SK-N-MC (cell line): Measurements from ENCODE around the gene BOLL.
"Not testable (repeated sequence)": the region's sequence is repeated elsewhere in the genome, so short reads cannot be mapped to it uniquely, and the experiment has no call there.

Experiments
- EZH2 ChIP-seq: fragments of 200-600 bp; sonication (generic); IDR thresholded peaks from one replicate; pipeline ENCODE4 v1.6.1; 2017; ENCODE audit warnings: antibody characterized with exemption
- FOXP2 ChIP-seq: optimal IDR thresholded peaks from 2 replicates; pipeline ENCODE3; 2011; ENCODE audit warnings: mild to moderate bottlenecking, moderate library complexity; ENCODE audit not compliant: insufficient read depth; ENCODE audit errors: extremely low read length, control extremely low read depth
- POLR2AphosphoS5 ChIP-seq: IDR thresholded peaks from 2 replicates; pipeline ENCODE4 v1.6.1; 2012; ENCODE audit warnings: mild to moderate bottlenecking, low read depth, low read length, borderline replicate concordance

DNA sequence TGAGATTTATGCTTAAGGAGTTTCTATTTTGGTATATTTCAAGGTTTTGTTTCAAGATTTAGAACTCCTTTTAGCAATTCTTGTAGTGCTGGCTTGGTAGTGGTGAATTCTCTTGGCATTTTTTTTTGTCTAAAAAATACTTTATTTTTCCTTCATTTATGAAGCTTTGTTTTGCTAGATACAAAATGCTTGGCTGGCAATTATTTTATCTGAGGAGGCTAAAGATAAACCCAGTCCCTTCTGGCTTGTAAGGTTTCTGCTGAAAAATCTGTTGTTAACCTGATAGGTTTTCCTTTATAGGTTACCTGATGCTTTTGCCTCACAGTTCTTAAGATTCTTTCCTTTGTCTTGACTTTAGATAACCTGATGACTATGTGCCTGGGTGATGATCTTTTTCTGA, 85.4 kb downstream of the BOLL start:
- TF ChIP-seq POLR2AphosphoS5, EZH2, FOXP2: not testable (repeated sequence)
